ENCODE results near the gene NTNG1. TPM values are rescaled to one million over a fixed set of nuclear protein-coding genes. Genes with fewer than 3 reads are reported as not detected.

NTNG1 gene
- total and polyA plus RNA-seq, 11 donors = 4.6 TPM; not detected in 10

- intact Hi-C loops (cut with DNase I) = no loop called here
- TF ChIP-seq CTCF (IDR thresholded peaks at IDR 0.05) (no peak), POLR2A (IDR thresholded peaks at IDR 0.05) (no peak)
These were observed 79.2 kb downstream of the NTNG1 start for GRCh38 chr1:107220036-107220435.

GRCh38 chr1:107225706-107226105, 84.9 kb downstream of the NTNG1 start:
- Histone ChIP-seq H3K27me3 (no peaks in the 10 kb centered on the region), H3K36me3 (no peaks in the 10 kb centered on the region), H3K4me3 (no peak overlapping the region), H3K9me3 (no peaks in the 10 kb centered on the region), H3K27ac (no peak overlapping the region), H3K4me1 (no peaks in the 10 kb centered on the region)
- no peak for DNase-seq
- ATAC-seq = no peak
- no peak for TF ChIP-seq POLR2A (IDR thresholded peaks at IDR 0.05)
- no peak for TF ChIP-seq CTCF (IDR thresholded peaks at IDR 0.05)
- 67 to 86% (median 77%) methylated on average over 1 of the region's 1 CpG for WGBS, 4 donors
- intact Hi-C loops (cut with DNase I) = no loop called here

More at GRCh38 chr1:107220036-107220435, 79.2 kb downstream of the NTNG1 start:
- Histone ChIP-seq H3K4me1 (no peaks in the 10 kb centered on the region), H3K4me3 (no peak overlapping the region), H3K9me3 (peaks cover 0 to 29% (median 4%) of the 10 kb centered on the region in 12 donors), H3K27me3 (no peaks in the 10 kb centered on the region), H3K27ac (no peak overlapping the region), H3K36me3 (no peaks in the 10 kb centered on the region)
- 80 to 100% (median 88%) methylated on average over 1 of the region's 1 CpG for WGBS, 4 donors
- DNase-seq (no peak), ATAC-seq (no peak)

GRCh38 chr1:107228704-107229371, 88.0 kb downstream of the NTNG1 start:
- 78 to 87% (median 82%) methylated on average over 4 of the region's 4 CpGs for WGBS, 4 donors
- no peak for DNase-seq
- Histone ChIP-seq H3K9me3 (no peaks in the 10 kb centered on the region), H3K27me3 (no peaks in the 10 kb centered on the region), H3K36me3 (no peaks in the 10 kb centered on the region), H3K4me1 (no peaks in the 10 kb centered on the region), H3K4me3 (no peak overlapping the region), H3K27ac (no peak overlapping the region)
- ATAC-seq = no peak
- TF ChIP-seq CTCF (IDR thresholded peaks at IDR 0.05) = no peak
- TF ChIP-seq POLR2A (IDR thresholded peaks at IDR 0.05) = no peak
- intact Hi-C loops (cut with DNase I) = no loop called here

GRCh38 chr1:107229711-107230110, 88.9 kb downstream of the NTNG1 start:
- WGBS, 4 donors = 39 to 52% (median 41%) methylated on average over 2 of the region's 2 CpGs
- ATAC-seq (no peak), DNase-seq (no peak)
- Histone ChIP-seq H3K9me3 (no peaks in the 10 kb centered on the region), H3K4me1 (no peaks in the 10 kb centered on the region), H3K4me3 (no peak overlapping the region), H3K36me3 (no peaks in the 10 kb centered on the region), H3K27me3 (no peaks in the 10 kb centered on the region), H3K27ac (no peak overlapping the region)
- intact Hi-C loops (cut with DNase I) = no loop called here
- TF ChIP-seq CTCF (IDR thresholded peaks at IDR 0.05) = no peak
- TF ChIP-seq POLR2A (IDR thresholded peaks at IDR 0.05) = no peak
